Right lobe of liver (tissue), 6 donors: Measurements from ENCODE around the gene EIPR1. TPM values are rescaled to one million over a fixed set of nuclear protein-coding genes. Genes with fewer than 3 reads are reported as not detected.

Source experiments
- ATAC-seq, 4 donors: fragments of 200-7000 bp; cut with Tn5 transposase; one replicate each; pipeline ENCODE4 v1.9.1; 2020; ENCODE audit warnings: mild to moderate bottlenecking in 4 of 4, moderate library complexity in 4 of 4
- DNase-seq, 3 donors: peaks; one replicate each; pipeline ENCODE4 v3.0.0-alpha.2; 2020
- H3K27ac ChIP-seq, 3 donors: fragments of 200-600 bp; one replicate each; pipeline ENCODE4 v1.8.0; 2022
- H3K27me3 ChIP-seq, 2 donors: fragments of 200-600 bp; one replicate each; pipeline ENCODE4 v1.8.0; 2022
- H3K36me3 ChIP-seq, 4 donors: fragments of 200-600 bp; sonication (generic) in 1 of 4; one replicate each; pipeline versions ENCODE4 v1.5.1 to v1.8.0; 2017 to 2022; ENCODE audit warnings: control low read depth in 1 of 4
- H3K4me1 ChIP-seq, 4 donors: fragments of 200-600 bp; sonication (generic) in 1 of 4; one replicate each; pipeline versions ENCODE4 v1.5.1 to v1.8.0; 2017 to 2022; ENCODE audit warnings: control low read depth in 1 of 4
- H3K4me3 ChIP-seq, 3 donors: fragments of 200-600 bp; one replicate each; pipeline ENCODE4 v1.8.0; 2022
- H3K9me3 ChIP-seq, 4 donors: fragments of 200-600 bp; sonication (generic) in 1 of 4; one replicate each; pipeline versions ENCODE4 v1.5.1 to v1.8.0; 2017 to 2022; ENCODE audit warnings: control low read depth in 1 of 4
- POLR2A ChIP-seq: fragments of 450-650 bp; IDR thresholded peaks from one replicate; pipeline ENCODE4 v1.6.1; 2017; ENCODE audit warnings: antibody characterized with exemption, mild to moderate bottlenecking
- WGBS: methylation state at CpG from one replicate; pipeline ENCODE4 v1.1.6; 2018; ENCODE audit warnings: low coverage, low lambda C conversion rate; ENCODE audit not compliant: insufficient coverage; ENCODE audit errors: missing lambda C conversion rate; 5-methylcytosine and 5-hydroxymethylcytosine counted together
- intact Hi-C, 2 donors: fragments of 100-400 bp; cut with DNase I; formaldehyde crosslinking; loops; one replicate each; pipeline versions ENCODE4 v1.11.2 to v1.14.1; 2022
- total RNA-seq, 6 experiments: library from RNA; depleted of rRNA in 2 of 6; stranded (reverse); fragments of >200 nt in 2 of 6; fragmentation: NEBNext Ultra II Directional in 3 of 6; extraction: Animal tissue kit (Norgen Biotek cat#: 25700) in 3 of 6; gene quantifications; one replicate each; pipeline versions ENCODE4 v1.1.0 to v1.2.4, GENCODE V29; 2016 to 2023
- TF ChIP-seq, protein P1 (sequence below), 4 donors: fragments of 200-600 bp in 3 of 4; fragments of 450-650 bp in 1 of 4; IDR thresholded peaks; one replicate each; pipeline versions ENCODE4 v1.5.1 to v1.8.0; 2016 to 2022; ENCODE audit warnings: antibody characterized with exemption in 4 of 4, mild to moderate bottlenecking in 2 of 4
- donor health status: DM: no; HTN: yes; CAD: no.
- donor health status: DM: no; HTN: no; CAD: no.
- donor health status: DM: no; HTN: no; CAD: no.
- donor health status: DM: no; HTN: yes; CAD: no.
- donor health status: DM: no; HTN: yes; CAD: no.

EIPR1 gene
- total RNA-seq, 6 experiments from 2014 or later = 6.8 to 40.6 (median 11.6) TPM

DNA sequence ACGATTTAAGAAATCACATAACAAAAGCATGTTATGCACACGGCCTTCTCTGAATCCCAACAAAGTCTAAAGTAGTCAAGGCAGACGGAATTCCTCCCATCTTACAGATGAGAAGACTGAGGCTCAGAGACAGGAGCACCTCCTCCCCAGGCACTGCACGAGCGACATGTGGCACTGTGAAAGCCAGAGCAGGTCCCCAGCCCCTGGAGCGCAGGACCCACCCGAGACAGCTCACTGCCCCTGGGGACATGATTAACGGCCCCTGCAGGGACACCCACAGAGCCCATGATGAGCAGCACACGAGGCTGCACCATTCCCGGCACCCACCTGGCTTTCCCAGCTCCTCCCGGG, 53.6 kb downstream of the EIPR1 start:
- Histone ChIP-seq H3K36me3 (no peaks in the 10 kb centered on the region), H3K4me3 (peak overlapping the region in 2 of 3 donors; percentile 36 to 40), H3K27ac (peak overlapping the region in 2 of 3 donors; percentile 72 to 85), H3K27me3 (no peaks in the 10 kb centered on the region), H3K4me1 (peaks cover 0 to 19% (median 3%) of the 10 kb centered on the region in 4 donors), H3K9me3 (no peaks in the 10 kb centered on the region)
- no peak for DNase-seq
- 60% methylated on average over 2 of the region's 11 CpGs for WGBS
- no peak for ATAC-seq
- TF ChIP-seq, protein P1, sequence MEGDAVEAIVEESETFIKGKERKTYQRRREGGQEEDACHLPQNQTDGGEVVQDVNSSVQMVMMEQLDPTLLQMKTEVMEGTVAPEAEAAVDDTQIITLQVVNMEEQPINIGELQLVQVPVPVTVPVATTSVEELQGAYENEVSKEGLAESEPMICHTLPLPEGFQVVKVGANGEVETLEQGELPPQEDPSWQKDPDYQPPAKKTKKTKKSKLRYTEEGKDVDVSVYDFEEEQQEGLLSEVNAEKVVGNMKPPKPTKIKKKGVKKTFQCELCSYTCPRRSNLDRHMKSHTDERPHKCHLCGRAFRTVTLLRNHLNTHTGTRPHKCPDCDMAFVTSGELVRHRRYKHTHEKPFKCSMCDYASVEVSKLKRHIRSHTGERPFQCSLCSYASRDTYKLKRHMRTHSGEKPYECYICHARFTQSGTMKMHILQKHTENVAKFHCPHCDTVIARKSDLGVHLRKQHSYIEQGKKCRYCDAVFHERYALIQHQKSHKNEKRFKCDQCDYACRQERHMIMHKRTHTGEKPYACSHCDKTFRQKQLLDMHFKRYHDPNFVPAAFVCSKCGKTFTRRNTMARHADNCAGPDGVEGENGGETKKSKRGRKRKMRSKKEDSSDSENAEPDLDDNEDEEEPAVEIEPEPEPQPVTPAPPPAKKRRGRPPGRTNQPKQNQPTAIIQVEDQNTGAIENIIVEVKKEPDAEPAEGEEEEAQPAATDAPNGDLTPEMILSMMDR (IDR thresholded peaks at IDR 0.05) = no peak
- TF ChIP-seq POLR2A = no peak
- intact Hi-C loops = no loop called here

DNA sequence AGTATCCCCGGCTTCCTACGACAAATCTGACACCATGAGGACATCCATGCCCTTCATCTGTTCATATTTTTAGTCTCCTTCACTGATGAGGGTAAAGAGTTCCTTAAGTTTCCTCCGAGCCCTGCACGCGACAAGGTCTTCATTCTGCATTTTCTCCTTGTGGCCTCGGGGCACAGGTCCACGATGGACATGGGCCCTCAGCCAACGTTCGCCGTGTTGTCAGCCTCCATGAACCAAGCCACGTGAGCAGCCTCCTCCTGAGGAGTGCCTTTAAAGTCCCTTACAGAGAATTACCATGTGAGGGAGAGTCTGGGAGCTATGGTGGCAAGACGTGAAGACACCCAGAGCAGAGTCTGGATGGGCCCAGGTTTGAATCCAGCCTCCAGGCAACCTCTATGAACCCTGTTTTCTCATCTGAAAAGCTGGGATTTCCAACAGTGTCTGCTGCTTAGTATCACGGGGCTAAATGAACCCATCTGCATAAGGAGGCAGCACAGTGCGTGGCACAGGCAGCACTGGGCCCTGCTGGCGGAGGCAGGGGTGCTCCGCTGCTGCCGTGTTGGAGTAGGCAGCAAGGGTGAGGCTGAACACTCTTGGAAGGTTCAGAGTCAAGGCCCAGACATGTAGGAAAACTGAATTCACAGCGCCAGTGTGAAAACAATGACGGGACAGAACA, 54.1 kb downstream of the EIPR1 start:
- whole genome bisulfite sequencing = 81% methylated on average over 6 of the region's 19 CpGs
- H3K4me1 ChIP-seq = peaks cover 0 to 19% (median 3%) of the 10 kb centered on the region in 4 donors
- DNase-seq (no peak), ATAC-seq (peak in 2 of 4 donors; percentile 7 to 22)
- no peaks in the 10 kb centered on the region for H3K36me3 ChIP-seq
- intact Hi-C loops = no loop called here
- H3K27me3 ChIP-seq = no peaks in the 10 kb centered on the region
- peak overlapping the region in 1 of 3 donors; percentile 36 for H3K4me3 ChIP-seq
- H3K27ac ChIP-seq = peak overlapping the region in 1 of 3 donors; percentile 85
- TF ChIP-seq, protein P1 (IDR thresholded peaks at IDR 0.05) = no peak
- TF ChIP-seq POLR2A = no peak
- H3K9me3 ChIP-seq = no peaks in the 10 kb centered on the region

DNA sequence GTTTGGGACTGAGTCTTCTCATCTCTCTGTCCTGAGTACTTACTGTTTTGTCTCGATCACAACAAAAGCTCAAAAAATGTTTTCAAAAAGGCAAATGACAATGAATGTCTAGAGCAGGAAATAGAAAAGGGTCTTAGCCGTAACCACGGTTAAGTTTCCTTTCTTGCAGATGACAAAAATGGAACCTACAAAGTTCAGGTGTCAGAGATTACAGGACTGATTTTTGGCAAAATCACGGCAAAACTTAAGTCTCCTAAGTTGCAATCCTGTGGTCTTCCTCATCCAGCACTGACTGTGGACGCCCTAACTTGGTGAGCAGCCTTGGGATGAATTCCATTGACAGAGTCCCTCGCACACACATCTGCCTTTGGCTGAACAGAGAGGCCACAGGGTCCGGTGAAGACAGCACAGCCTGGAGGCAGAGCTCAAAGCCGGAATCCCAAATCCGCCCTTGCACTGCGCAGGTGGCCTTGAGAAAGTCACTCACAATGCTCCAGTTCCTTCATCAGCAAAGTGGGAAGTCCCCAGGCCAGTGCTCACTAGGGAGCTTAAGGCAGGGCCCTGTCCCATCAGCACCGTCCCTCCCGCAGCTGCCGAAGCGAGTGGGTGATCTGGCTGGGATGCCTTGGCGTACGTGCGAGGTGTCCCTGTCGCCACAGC, 55.2 kb downstream of the EIPR1 start:
- 91% methylated on average over 11 of the region's 18 CpGs for WGBS
- intact Hi-C loops = no loop called here
- DNase-seq = peak in 1 of 3 donors; percentile 34
- Histone ChIP-seq H3K4me3 (no peak overlapping the region), H3K9me3 (no peaks in the 10 kb centered on the region), H3K36me3 (no peaks in the 10 kb centered on the region), H3K27me3 (no peaks in the 10 kb centered on the region), H3K4me1 (peaks cover 0 to 19% (median 3%) of the 10 kb centered on the region in 4 donors), H3K27ac (no peak overlapping the region)
- TF ChIP-seq, protein P1 (IDR thresholded peaks at IDR 0.05) = no peak
- TF ChIP-seq POLR2A = no peak
- ATAC-seq = no peak

DNA sequence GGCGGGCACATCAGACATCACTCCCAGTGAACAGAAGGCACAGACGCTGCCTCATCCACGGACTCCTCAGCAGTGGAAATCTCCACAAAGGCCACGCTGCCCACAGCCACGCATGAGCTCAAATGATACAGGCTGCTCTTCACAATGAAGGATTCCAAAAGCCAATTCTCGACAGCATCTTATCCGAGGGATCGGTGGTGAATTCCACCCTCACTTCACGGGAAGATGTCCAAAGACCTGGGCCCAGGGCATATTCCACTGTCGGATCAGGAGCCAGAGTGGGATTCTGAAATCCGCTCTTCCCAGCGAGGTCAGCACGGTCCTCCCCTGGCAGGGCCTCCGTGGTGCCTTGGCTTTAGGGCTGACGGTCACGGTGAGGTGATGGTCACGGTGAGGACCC, 55.8 kb downstream of the EIPR1 start:
- TF ChIP-seq POLR2A = no peak
- TF ChIP-seq, protein P1 (IDR thresholded peaks at IDR 0.05) = no peak
- peaks cover 0 to 19% (median 3%) of the 10 kb centered on the region in 4 donors for H3K4me1 ChIP-seq

More for the DNA sequence above, 55.8 kb downstream of the EIPR1 start:
- Histone ChIP-seq H3K36me3 (no peaks in the 10 kb centered on the region), H3K27ac (no peak overlapping the region), H3K27me3 (no peaks in the 10 kb centered on the region), H3K4me3 (no peak overlapping the region), H3K9me3 (no peaks in the 10 kb centered on the region)
- WGBS = 93% methylated on average over 11 of the region's 17 CpGs
- intact Hi-C loops = no loop called here
- no peak for ATAC-seq
- DNase-seq = peak in 1 of 3 donors; percentile 32
